ENCODE data around the gene UBE2Z. TPM values are rescaled to one million over a fixed set of nuclear protein-coding genes. Genes with fewer than 3 reads are reported as not detected.

Gene UBE2Z
- total RNA-seq, 1 experiment from 2014 or later: 65.1 TPM

DNA sequence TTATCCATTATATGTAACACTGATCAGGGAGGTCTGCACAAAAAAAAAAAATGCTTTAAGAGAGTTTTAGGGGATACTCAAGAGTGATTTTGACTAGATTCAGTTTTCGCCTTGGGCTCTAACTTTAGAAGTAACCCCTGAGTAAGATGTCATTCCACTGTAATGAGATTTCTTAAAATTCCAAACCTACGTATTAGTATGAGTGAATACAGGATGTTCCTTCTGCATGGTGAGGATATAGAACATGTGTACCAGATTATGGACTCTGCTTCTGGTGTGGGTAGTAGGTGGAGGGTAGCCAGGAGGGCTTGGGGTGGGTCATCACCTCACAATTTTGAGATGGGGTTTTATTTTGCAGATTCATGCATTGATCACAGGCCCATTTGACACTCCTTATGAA, 4.3 kb downstream of the UBE2Z start:
- Mint-ChIP-seq H3K27ac (0 out of 2 replicates have a peak overlapping the region, but pooled peaks have one; percentile 22), H3K27me3 (ENCODE audit: low read depth) (no peaks in the 10 kb centered on the region), H3K36me3 (peaks cover 60% of the 10 kb centered on the region), H3K4me3 (no peak overlapping the region), H3K4me1 (peaks cover 31% of the 10 kb centered on the region), H3K9me3 (no peaks in the 10 kb centered on the region)
- ATAC-seq (no peak), DNase-seq (ENCODE audit: low spot score) (no peak)
- CTCF ChIA-PET: no interaction called here
- POLR2A ChIA-PET: no interaction called here
- TF ChIP-seq, protein P1, sequence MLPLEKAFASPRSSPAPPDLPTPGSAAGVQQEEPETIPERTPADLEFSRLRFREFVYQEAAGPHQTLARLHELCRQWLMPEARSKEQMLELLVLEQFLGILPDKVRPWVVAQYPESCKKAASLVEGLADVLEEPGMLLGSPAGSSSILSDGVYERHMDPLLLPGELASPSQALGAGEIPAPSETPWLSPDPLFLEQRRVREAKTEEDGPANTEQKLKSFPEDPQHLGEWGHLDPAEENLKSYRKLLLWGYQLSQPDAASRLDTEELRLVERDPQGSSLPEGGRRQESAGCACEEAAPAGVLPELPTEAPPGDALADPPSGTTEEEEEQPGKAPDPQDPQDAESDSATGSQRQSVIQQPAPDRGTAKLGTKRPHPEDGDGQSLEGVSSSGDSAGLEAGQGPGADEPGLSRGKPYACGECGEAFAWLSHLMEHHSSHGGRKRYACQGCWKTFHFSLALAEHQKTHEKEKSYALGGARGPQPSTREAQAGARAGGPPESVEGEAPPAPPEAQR (CRISPR knock-in tag; IDR thresholded peaks at IDR 0.05): no peak
- TF ChIP-seq NR1H2 (CRISPR knock-in tag; IDR thresholded peaks at IDR 0.05) (no peak), NR3C1 (CRISPR knock-in tag; conservative IDR thresholded peaks at IDR 0.05; ENCODE audit: low read depth) (no peak), CBFB (CRISPR knock-in tag; IDR thresholded peaks at IDR 0.05; ENCODE audit: low read depth) (no peak), GRHL2 (CRISPR knock-in tag; IDR thresholded peaks at IDR 0.05; ENCODE audit: insufficient replicate concordance, severe bottlenecking) (no peak), FOXP1 (CRISPR knock-in tag; IDR thresholded peaks at IDR 0.05; ENCODE audit: borderline replicate concordance) (no peak), SOX15 (CRISPR knock-in tag; IDR thresholded peaks at IDR 0.05) (no peak)
- TF ChIP-seq, protein P2, sequence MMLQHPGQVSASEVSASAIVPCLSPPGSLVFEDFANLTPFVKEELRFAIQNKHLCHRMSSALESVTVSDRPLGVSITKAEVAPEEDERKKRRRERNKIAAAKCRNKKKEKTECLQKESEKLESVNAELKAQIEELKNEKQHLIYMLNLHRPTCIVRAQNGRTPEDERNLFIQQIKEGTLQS (CRISPR knock-in tag; conservative IDR thresholded peaks at IDR 0.05): no peak

DNA sequence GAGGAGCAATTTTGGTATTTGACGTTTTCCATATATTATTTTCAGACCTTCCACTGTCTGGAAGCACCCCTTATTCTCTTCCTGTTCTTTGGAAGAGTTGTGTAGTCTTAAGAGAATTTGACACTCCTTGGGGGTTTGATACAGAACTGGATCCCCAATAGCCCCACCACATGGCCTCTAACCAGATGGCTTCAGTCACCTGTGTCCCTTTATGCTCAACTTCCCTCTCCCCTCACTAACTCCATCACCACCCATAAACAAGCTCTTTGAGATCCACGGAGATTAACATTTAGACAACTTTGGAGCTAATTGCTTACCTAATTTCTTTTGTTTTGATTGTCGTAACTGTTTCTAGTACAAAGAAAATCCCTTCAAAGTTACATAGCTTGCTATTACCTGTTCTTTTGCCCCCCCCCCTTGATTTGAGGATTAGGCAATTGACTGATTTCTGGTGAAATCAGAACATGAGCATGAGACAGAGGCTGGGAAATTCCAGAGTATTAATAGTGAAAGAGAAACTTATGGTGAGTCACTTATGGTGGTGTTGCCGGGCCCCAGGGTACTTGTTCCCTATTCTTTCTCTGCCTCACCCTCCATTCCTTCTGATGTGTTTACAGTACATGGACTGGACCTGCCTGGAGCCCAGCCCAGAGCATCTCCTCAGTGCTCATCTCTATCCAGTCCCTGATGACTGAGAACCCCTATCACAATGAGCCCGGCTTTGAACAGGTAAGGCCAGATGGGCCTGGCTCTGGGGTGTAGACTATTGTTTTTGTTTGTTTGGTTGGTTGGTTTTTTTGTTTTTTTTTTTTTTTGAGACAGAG, 7.5 kb downstream of the UBE2Z start:
- no peaks in the 10 kb centered on the region for H3K9me3 Mint-ChIP-seq
- H3K27ac Mint-ChIP-seq: no peak overlapping the region
- H3K27me3 Mint-ChIP-seq (ENCODE audit: low read depth): no peaks in the 10 kb centered on the region
- H3K36me3 Mint-ChIP-seq: peaks cover 77% of the 10 kb centered on the region
- DNase-seq (ENCODE audit: low spot score) (no peak), ATAC-seq (no peak)
- TF ChIP-seq GRHL2 (CRISPR knock-in tag; IDR thresholded peaks at IDR 0.05; ENCODE audit: insufficient replicate concordance, severe bottlenecking) (no peak), ZNF671 (CRISPR knock-in tag; IDR thresholded peaks at IDR 0.05) (no peak), TP53 (CRISPR knock-in tag; IDR thresholded peaks at IDR 0.05) (no peak), NFATC4 (CRISPR knock-in tag; IDR thresholded peaks at IDR 0.05) (no peak), RELA (CRISPR knock-in tag; IDR thresholded peaks at IDR 0.05; ENCODE audit: borderline replicate concordance) (no peak)
- TF ChIP-seq, protein P1 (CRISPR knock-in tag; IDR thresholded peaks at IDR 0.05): no peak
- TF ChIP-seq, protein P3, sequence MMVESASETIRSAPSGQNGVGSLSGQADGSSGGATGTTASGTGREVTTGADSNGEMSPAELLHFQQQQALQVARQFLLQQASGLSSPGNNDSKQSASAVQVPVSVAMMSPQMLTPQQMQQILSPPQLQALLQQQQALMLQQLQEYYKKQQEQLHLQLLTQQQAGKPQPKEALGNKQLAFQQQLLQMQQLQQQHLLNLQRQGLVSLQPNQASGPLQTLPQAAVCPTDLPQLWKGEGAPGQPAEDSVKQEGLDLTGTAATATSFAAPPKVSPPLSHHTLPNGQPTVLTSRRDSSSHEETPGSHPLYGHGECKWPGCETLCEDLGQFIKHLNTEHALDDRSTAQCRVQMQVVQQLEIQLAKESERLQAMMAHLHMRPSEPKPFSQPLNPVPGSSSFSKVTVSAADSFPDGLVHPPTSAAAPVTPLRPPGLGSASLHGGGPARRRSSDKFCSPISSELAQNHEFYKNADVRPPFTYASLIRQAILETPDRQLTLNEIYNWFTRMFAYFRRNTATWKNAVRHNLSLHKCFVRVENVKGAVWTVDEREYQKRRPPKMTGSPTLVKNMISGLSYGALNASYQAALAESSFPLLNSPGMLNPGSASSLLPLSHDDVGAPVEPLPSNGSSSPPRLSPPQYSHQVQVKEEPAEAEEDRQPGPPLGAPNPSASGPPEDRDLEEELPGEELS (CRISPR knock-in tag; IDR thresholded peaks at IDR 0.05): no peak
- TF ChIP-seq, protein P4, sequence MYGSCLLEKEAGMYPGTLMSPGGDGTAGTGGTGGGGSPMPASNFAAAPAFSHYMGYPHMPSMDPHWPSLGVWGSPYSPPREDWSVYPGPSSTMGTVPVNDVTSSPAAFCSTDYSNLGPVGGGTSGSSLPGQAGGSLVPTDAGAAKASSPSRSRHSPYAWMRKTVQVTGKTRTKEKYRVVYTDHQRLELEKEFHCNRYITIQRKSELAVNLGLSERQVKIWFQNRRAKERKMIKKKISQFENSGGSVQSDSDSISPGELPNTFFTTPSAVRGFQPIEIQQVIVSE (CRISPR knock-in tag; IDR thresholded peaks at IDR 0.05; ENCODE audit: borderline replicate concordance): no peak
- ChIA-PET POLR2A (interaction anchor here (0.6 kb wide), 1 partner anchor 17 kb away, joined by 10 read pairs; no protein-coding TSS in a partner anchor), CTCF (interaction anchor here (1.2 to 1.3 kb wide), 2 partner anchors 31 to 120 kb away, joined by 4 read pairs; no protein-coding TSS in a partner anchor)
- H3K4me1 Mint-ChIP-seq: peaks cover 9% of the 10 kb centered on the region
- H3K4me3 Mint-ChIP-seq: no peak overlapping the region

Data from WTC11 (cell line).